Inflammatory macrophage treated with lipopolysaccharide for 4 hours (primary cell): ENCODE data around the gene MINPP1.
A peak's percentile ranks its signal among the peaks of the same experiment; 100 is the strongest.

ENCODE experiments used
- DNase-seq: peaks from one replicate; pipeline ENCODE4 v3.0.0-alpha.2; 2020

The MINPP1 gene

GRCh38 chr10:87524296-87524695 is 19.6 kb downstream of the MINPP1 start:
- no peak for DNase-seq

- DNase-seq = peak; percentile 32
Observed at GRCh38 chr10:87531908-87532622, 27.4 kb downstream of the MINPP1 start.

- DNase-seq = no peak
Observed at GRCh38 chr10:87532696-87533095, 28.0 kb downstream of the MINPP1 start.

GRCh38 chr10:87534173-87534858 is 29.6 kb downstream of the MINPP1 start:
- no peak for DNase-seq

- DNase-seq = no peak
Observed at GRCh38 chr10:87538092-87539015, 33.7 kb downstream of the MINPP1 start.

- no peak for DNase-seq
Observed at GRCh38 chr10:87541114-87541513, 36.4 kb downstream of the MINPP1 start.

- no peak for DNase-seq
Observed at GRCh38 chr10:87544721-87545120, 40.0 kb downstream of the MINPP1 start.

- DNase-seq = no peak
Observed at GRCh38 chr10:87545783-87546182, 41.1 kb downstream of the MINPP1 start.

GRCh38 chr10:87546210-87546609 is 41.5 kb downstream of the MINPP1 start:
- DNase-seq = peak; percentile 88

GRCh38 chr10:87546971-87547413 is 42.3 kb downstream of the MINPP1 start:
- peak; percentile 44 for DNase-seq

GRCh38 chr10:87547734-87548311 is 43.1 kb downstream of the MINPP1 start:
- peak; percentile 27 for DNase-seq

GRCh38 chr10:87550741-87551140 is 46.0 kb downstream of the MINPP1 start:
- no peak for DNase-seq

- no peak for DNase-seq
Observed at GRCh38 chr10:87551326-87551725, 46.6 kb downstream of the MINPP1 start.

- no peak for DNase-seq
Observed at GRCh38 chr10:87552248-87552929, 47.7 kb downstream of the MINPP1 start.

GRCh38 chr10:87557409-87557808 is 52.7 kb downstream of the MINPP1 start:
- no peak for DNase-seq

- DNase-seq = no peak
Observed at GRCh38 chr10:87558333-87558732, 53.6 kb downstream of the MINPP1 start.

- DNase-seq = no peak
Observed at GRCh38 chr10:87559392-87559791, 54.7 kb downstream of the MINPP1 start.

GRCh38 chr10:87560495-87561129 is 55.9 kb downstream of the MINPP1 start:
- no peak for DNase-seq

- DNase-seq = no peak
Observed at GRCh38 chr10:87562750-87563149, 58.1 kb downstream of the MINPP1 start.

GRCh38 chr10:87565010-87565409 is 60.3 kb downstream of the MINPP1 start:
- DNase-seq = no peak

- DNase-seq = no peak
Observed at GRCh38 chr10:87575851-87576250, 71.2 kb downstream of the MINPP1 start.
